Neural progenitor cell (in vitro differentiated cells): ENCODE data around the gene DBH. TPM values are rescaled to one million over a fixed set of nuclear protein-coding genes. Genes with fewer than 3 reads are reported as not detected.
A peak's percentile ranks its signal among the peaks of the same experiment; 100 is the strongest.

Experiments
- DNase-seq: peaks from one replicate; pipeline ENCODE4 v3.0.0-alpha.2; 2016; ENCODE audit warnings: low spot score
- H2AFZ ChIP-seq: fragments of 200-600 bp; sonication (generic); replicated peaks from 2 replicates; pipeline ENCODE4 v1.6.1; 2016; ENCODE audit warnings: antibody characterized with exemption
- H3F3A ChIP-seq: fragments of 200-600 bp; sonication (generic); 2 replicates; pipeline ENCODE4 v1.6.1; 2016; ENCODE audit warnings: antibody characterized with exemption, low read depth
- H3K27ac ChIP-seq: fragments of 200-600 bp; sonication (generic); 2 replicates; pipeline ENCODE4 v1.5.1; 2016; ENCODE audit warnings: mild to moderate bottlenecking
- H3K27me3 ChIP-seq: fragments of 200-600 bp; sonication (generic); 2 replicates; pipeline ENCODE4 v1.6.1; 2016; ENCODE audit warnings: mild to moderate bottlenecking, moderate library complexity
- H3K36me3 ChIP-seq: fragments of 200-600 bp; sonication (generic); 2 replicates; pipeline ENCODE4 v1.5.1; 2016
- H3K4me1 ChIP-seq: fragments of 200-600 bp; sonication (generic); 2 replicates; pipeline ENCODE4 v1.6.1; 2016; ENCODE audit warnings: mixed run types
- H3K4me2 ChIP-seq: fragments of 200-600 bp; sonication (generic); 2 replicates; pipeline ENCODE4 v1.6.1; 2016
- H3K4me3 ChIP-seq: fragments of 200-600 bp; sonication (generic); 2 replicates; pipeline ENCODE4 v1.5.1; 2016
- H3K79me2 ChIP-seq: fragments of 200-600 bp; sonication (generic); 2 replicates; pipeline ENCODE4 v1.6.1; 2016; ENCODE audit warnings: low read depth
- H3K9ac ChIP-seq: fragments of 200-600 bp; sonication (generic); 2 replicates; pipeline ENCODE4 v1.6.1; 2016
- H3K9me3 ChIP-seq: fragments of 200-600 bp; sonication (generic); 2 replicates; pipeline ENCODE4 v1.5.1; 2016; ENCODE audit warnings: low read depth
- H4K20me1 ChIP-seq: fragments of 200-600 bp; sonication (generic); 2 replicates; pipeline ENCODE4 v1.6.1; 2016; ENCODE audit warnings: low read depth
- H3K27ac Mint-ChIP-seq: 3 replicates; pipeline ENCODE4 v1.8.0; 2021; ENCODE audit warnings: mixed read lengths
- H3K27me3 Mint-ChIP-seq: 2 replicates; pipeline ENCODE4 v1.8.0; 2022; ENCODE audit warnings: low read depth, mild to moderate bottlenecking, inconsistent platforms, moderate library complexity, mixed read lengths; ENCODE audit not compliant: insufficient read depth
- H3K36me3 Mint-ChIP-seq: 3 replicates; pipeline ENCODE4 v1.8.0; 2021; ENCODE audit warnings: mixed read lengths
- H3K4me1 Mint-ChIP-seq: 3 replicates; pipeline ENCODE4 v1.8.0; 2021; ENCODE audit warnings: mixed read lengths
- H3K4me3 Mint-ChIP-seq: 3 replicates; pipeline ENCODE4 v1.8.0; 2021; ENCODE audit warnings: mild to moderate bottlenecking, moderate library complexity, mixed read lengths
- H3K9me3 Mint-ChIP-seq: 3 replicates; pipeline ENCODE4 v1.8.0; 2020; ENCODE audit warnings: mixed read lengths
- EZH2 ChIP-seq: fragments of 200-600 bp; sonication (generic); IDR thresholded peaks from 2 replicates; pipeline ENCODE4 v1.6.1; 2017; ENCODE audit warnings: antibody characterized with exemption, mild to moderate bottlenecking, moderate library complexity
- EZH2phosphoT487 ChIP-seq: fragments of 200-600 bp; sonication (generic); IDR thresholded peaks from 2 replicates; pipeline ENCODE4 v1.6.1; 2017; ENCODE audit warnings: antibody characterized with exemption
- total RNA-seq: library from RNA; depleted of rRNA; stranded (reverse); fragments of >200 nt; gene quantifications from 2 replicates; pipeline ENCODE4 v1.2.3, GENCODE V29; 2015; ENCODE audit warnings: low replicate concordance
- TF ChIP-seq, protein P1 (sequence below): fragments of 200-600 bp; sonication (generic); IDR thresholded peaks from 2 replicates; pipeline ENCODE4 v1.5.1; 2017; ENCODE audit warnings: antibody characterized with exemption, mild to moderate bottlenecking

DBH gene
- total RNA-seq, 1 donor from 2014 or later: not detected

DNA sequence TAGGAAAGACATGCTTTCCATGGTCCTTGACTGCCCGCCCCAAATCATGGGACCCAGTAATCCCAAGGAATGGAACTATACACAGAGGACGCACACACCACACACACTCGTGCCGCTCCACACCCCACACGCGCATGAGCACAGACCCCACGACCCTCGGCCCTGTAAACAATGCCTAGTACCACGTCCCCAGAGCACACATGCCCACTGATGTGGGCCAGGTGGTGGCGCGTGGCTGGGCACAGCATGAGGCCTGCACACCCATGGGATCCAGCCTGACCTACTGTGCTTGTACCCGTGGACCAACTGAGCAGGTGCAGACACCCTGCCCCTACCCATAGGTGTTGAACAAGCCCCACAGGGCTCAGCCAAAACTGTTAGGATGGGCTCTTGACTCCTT lies 739 bp downstream of the DBH start:
- no peaks in the 10 kb centered on the region for H3K9me3 Mint-ChIP-seq
- peak overlapping the region; percentile 54 for H3K27ac Mint-ChIP-seq
- H3K9me3 ChIP-seq: no peaks in the 10 kb centered on the region

GRCh38 chr9:133637451-133638055 lies 1.4 kb downstream of the DBH start:
- peaks cover 39% of the 10 kb centered on the region for H3K4me1 ChIP-seq
- peaks cover 8% of the 10 kb centered on the region for H3K27me3 Mint-ChIP-seq
- no peak overlapping the region for H3K9ac ChIP-seq
- no peaks in the 10 kb centered on the region for H3K36me3 ChIP-seq
- TF ChIP-seq, protein P1, sequence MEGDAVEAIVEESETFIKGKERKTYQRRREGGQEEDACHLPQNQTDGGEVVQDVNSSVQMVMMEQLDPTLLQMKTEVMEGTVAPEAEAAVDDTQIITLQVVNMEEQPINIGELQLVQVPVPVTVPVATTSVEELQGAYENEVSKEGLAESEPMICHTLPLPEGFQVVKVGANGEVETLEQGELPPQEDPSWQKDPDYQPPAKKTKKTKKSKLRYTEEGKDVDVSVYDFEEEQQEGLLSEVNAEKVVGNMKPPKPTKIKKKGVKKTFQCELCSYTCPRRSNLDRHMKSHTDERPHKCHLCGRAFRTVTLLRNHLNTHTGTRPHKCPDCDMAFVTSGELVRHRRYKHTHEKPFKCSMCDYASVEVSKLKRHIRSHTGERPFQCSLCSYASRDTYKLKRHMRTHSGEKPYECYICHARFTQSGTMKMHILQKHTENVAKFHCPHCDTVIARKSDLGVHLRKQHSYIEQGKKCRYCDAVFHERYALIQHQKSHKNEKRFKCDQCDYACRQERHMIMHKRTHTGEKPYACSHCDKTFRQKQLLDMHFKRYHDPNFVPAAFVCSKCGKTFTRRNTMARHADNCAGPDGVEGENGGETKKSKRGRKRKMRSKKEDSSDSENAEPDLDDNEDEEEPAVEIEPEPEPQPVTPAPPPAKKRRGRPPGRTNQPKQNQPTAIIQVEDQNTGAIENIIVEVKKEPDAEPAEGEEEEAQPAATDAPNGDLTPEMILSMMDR: no peak
- TF ChIP-seq EZH2phosphoT487 (no peak), EZH2 (no peak)
- H3K9me3 ChIP-seq: no peaks in the 10 kb centered on the region
- H3K36me3 Mint-ChIP-seq: no peaks in the 10 kb centered on the region
- no peaks in the 10 kb centered on the region for H3K27me3 ChIP-seq
- H3K4me2 ChIP-seq: peak overlapping the region; percentile 56
- H3K9me3 Mint-ChIP-seq: no peaks in the 10 kb centered on the region
- no peak overlapping the region for H3K4me3 ChIP-seq
- no peak overlapping the region for H3K27ac Mint-ChIP-seq
- no peak overlapping the region for H3K27ac ChIP-seq
- peaks cover 4% of the 10 kb centered on the region for H3F3A ChIP-seq
- no peak overlapping the region for H3K4me3 Mint-ChIP-seq
- peak; percentile 78 for DNase-seq
- peak overlapping the region; percentile 3 for H2AFZ ChIP-seq
- H3K4me1 Mint-ChIP-seq: peaks cover 54% of the 10 kb centered on the region
- H4K20me1 ChIP-seq: no peaks in the 10 kb centered on the region
- no peaks in the 10 kb centered on the region for H3K79me2 ChIP-seq

More for the DNA sequence above, 739 bp downstream of the DBH start:
- Histone ChIP-seq H3K27me3 (no peaks in the 10 kb centered on the region), H4K20me1 (no peaks in the 10 kb centered on the region), H3K27ac (no peak overlapping the region), H3K9ac (no peak overlapping the region), H2AFZ (no peak overlapping the region), H3K36me3 (no peaks in the 10 kb centered on the region), H3K4me3 (no peak overlapping the region), H3K79me2 (no peaks in the 10 kb centered on the region), H3F3A (peaks cover 4% of the 10 kb centered on the region), H3K4me2 (no peak overlapping the region), H3K4me1 (peaks cover 39% of the 10 kb centered on the region)
- no peaks in the 10 kb centered on the region for H3K36me3 Mint-ChIP-seq
- H3K27me3 Mint-ChIP-seq: peaks cover 8% of the 10 kb centered on the region
- TF ChIP-seq, protein P1: no peak
- TF ChIP-seq EZH2phosphoT487 (no peak), EZH2 (no peak)
- H3K4me3 Mint-ChIP-seq: peak overlapping the region; percentile 12
- DNase-seq: no peak
- H3K4me1 Mint-ChIP-seq: peaks cover 55% of the 10 kb centered on the region

- H3K79me2 ChIP-seq: no peaks in the 10 kb centered on the region
- H3K9me3 Mint-ChIP-seq: no peaks in the 10 kb centered on the region
- no peaks in the 10 kb centered on the region for H4K20me1 ChIP-seq
- H3K36me3 Mint-ChIP-seq: no peaks in the 10 kb centered on the region
- peaks cover 4% of the 10 kb centered on the region for H3F3A ChIP-seq
- no peaks in the 10 kb centered on the region for H3K9me3 ChIP-seq
- DNase-seq: no peak
- H3K27me3 ChIP-seq: no peaks in the 10 kb centered on the region
- peaks cover 8% of the 10 kb centered on the region for H3K27me3 Mint-ChIP-seq
- no peak for TF ChIP-seq EZH2
- TF ChIP-seq EZH2phosphoT487: no peak
- TF ChIP-seq, protein P1: no peak
- peak overlapping the region; percentile 72 for H3K27ac Mint-ChIP-seq
- peak overlapping the region; percentile 56 for H3K4me2 ChIP-seq
- no peak overlapping the region for H3K4me3 Mint-ChIP-seq
- H3K36me3 ChIP-seq: no peaks in the 10 kb centered on the region
- peaks cover 36% of the 10 kb centered on the region for H3K4me1 ChIP-seq
- H3K27ac ChIP-seq: no peak overlapping the region
- H3K4me3 ChIP-seq: no peak overlapping the region
- no peak overlapping the region for H3K9ac ChIP-seq
- peaks cover 49% of the 10 kb centered on the region for H3K4me1 Mint-ChIP-seq
- H2AFZ ChIP-seq: peak overlapping the region; percentile 3
Measured at GRCh38 chr9:133638076-133638475, 1.9 kb downstream of the DBH start.
